Karpas-422 (cell line): ENCODE results near the gene MED27. TPM values are rescaled to one million over a fixed set of nuclear protein-coding genes. Genes with fewer than 3 reads are reported as not detected.

Experiments used
- DNase-seq: peaks from one replicate; pipeline ENCODE4 v3.0.0-alpha.2; 2015
- H2AFZ ChIP-seq: fragments of 200-600 bp; sonication (generic); 2 replicates; pipeline ENCODE4 v1.6.1; 2014; ENCODE audit warnings: antibody characterized with exemption, low read length, mixed read lengths
- H3K27ac ChIP-seq: fragments of 200-600 bp; sonication (generic); 2 replicates; pipeline ENCODE4 v1.5.1; 2014; ENCODE audit warnings: mild to moderate bottlenecking, low read length, moderate library complexity
- H3K27me3 ChIP-seq: fragments of 200-600 bp; sonication (generic); 2 replicates; pipeline ENCODE4 v1.6.1; 2014; ENCODE audit warnings: low read length, mixed read lengths
- H3K36me3 ChIP-seq: fragments of 200-600 bp; sonication (generic); 2 replicates; pipeline ENCODE4 v1.6.1; 2014; ENCODE audit warnings: low read length, mixed read lengths; ENCODE audit not compliant: insufficient read depth
- H3K4me1 ChIP-seq: fragments of 200-600 bp; sonication (generic); 2 replicates; pipeline ENCODE4 v1.6.1; 2014; ENCODE audit warnings: mild to moderate bottlenecking, low read length, mixed read lengths
- H3K4me2 ChIP-seq: fragments of 200-600 bp; sonication (generic); 2 replicates; pipeline ENCODE4 v1.6.1; 2014; ENCODE audit warnings: low read length, low read depth, mild to moderate bottlenecking; ENCODE audit not compliant: poor library complexity, severe bottlenecking
- H3K4me3 ChIP-seq: fragments of 200-600 bp; sonication (generic); 2 replicates; pipeline ENCODE4 v1.5.1; 2014; ENCODE audit warnings: mild to moderate bottlenecking, antibody characterized with exemption, low read length, mixed read lengths
- H3K79me2 ChIP-seq: fragments of 200-600 bp; sonication (generic); 2 replicates; pipeline ENCODE4 v1.6.1; 2014; ENCODE audit warnings: mild to moderate bottlenecking, low read length, mixed read lengths
- H3K9ac ChIP-seq: fragments of 200-600 bp; sonication (generic); 2 replicates; pipeline ENCODE4 v1.6.0; 2014; ENCODE audit warnings: low read length
- H3K9me2 ChIP-seq: fragments of 200-600 bp; sonication (generic), shearing (Covaris generic); replicated peaks from 2 replicates; pipeline ENCODE4 v1.6.0; 2014; ENCODE audit warnings: mild to moderate bottlenecking, low read length, moderate library complexity; ENCODE audit not compliant: insufficient read depth
- H3K9me3 ChIP-seq: fragments of 300-700, 200-600 bp; sonication (generic); 2 replicates; pipeline ENCODE4 v1.6.1; 2014; ENCODE audit warnings: low read length, mixed read lengths
- H4K20me1 ChIP-seq: fragments of 200-600 bp; sonication (generic); 2 replicates; pipeline ENCODE4 v1.6.1; 2014; ENCODE audit warnings: mild to moderate bottlenecking, antibody characterized with exemption, low read length, low read depth; ENCODE audit not compliant: insufficient read depth
- total RNA-seq: library from RNA; depleted of rRNA; stranded (reverse); fragments of >200 nt; shearing (Covaris generic); gene quantifications from 2 replicates; pipeline ENCODE4 v1.2.3, GENCODE V29; 2014; ENCODE audit warnings: low replicate concordance

The MED27 gene
- total RNA-seq, 1 experiment from 2014 or later = 19.8 TPM

GRCh38 chr9:131919216-131919615 lies 160.5 kb downstream of the MED27 start:
- no peak overlapping the region for H3K4me3 ChIP-seq
- no peaks in the 10 kb centered on the region for H3K79me2 ChIP-seq
- no peak overlapping the region for H2AFZ ChIP-seq
- no peaks in the 10 kb centered on the region for H3K9me2 ChIP-seq
- H3K36me3 ChIP-seq = no peaks in the 10 kb centered on the region
- peaks cover 24% of the 10 kb centered on the region; the same call in 1 of the 2 replicates for H4K20me1 ChIP-seq
- no peak for DNase-seq
- H3K9me3 ChIP-seq = no peaks in the 10 kb centered on the region
- no peaks in the 10 kb centered on the region for H3K4me1 ChIP-seq
- no peak overlapping the region for H3K9ac ChIP-seq
- H3K4me2 ChIP-seq = no peak overlapping the region
- no peak overlapping the region for H3K27ac ChIP-seq
- no peaks in the 10 kb centered on the region for H3K27me3 ChIP-seq

- no peak overlapping the region for H3K9ac ChIP-seq
- H3K4me1 ChIP-seq = no peaks in the 10 kb centered on the region
- no peak for DNase-seq
- no peaks in the 10 kb centered on the region for H3K36me3 ChIP-seq
- H2AFZ ChIP-seq = no peak overlapping the region
- H3K4me3 ChIP-seq = no peak overlapping the region
- no peak overlapping the region for H3K4me2 ChIP-seq
- H3K9me3 ChIP-seq = no peaks in the 10 kb centered on the region
- no peaks in the 10 kb centered on the region for H3K9me2 ChIP-seq
- no peak overlapping the region for H3K27ac ChIP-seq
- peaks cover 24% of the 10 kb centered on the region; the same call in 1 of the 2 replicates for H4K20me1 ChIP-seq
- H3K79me2 ChIP-seq = 0 out of 2 replicates have a peak, but pooled peaks cover 2% of the 10 kb centered on the region
- H3K27me3 ChIP-seq = no peaks in the 10 kb centered on the region
Observed at GRCh38 chr9:131918481-131918880, 161.2 kb downstream of the MED27 start.

- Histone ChIP-seq H3K27ac (no peak overlapping the region), H3K9ac (no peak overlapping the region), H3K9me3 (no peaks in the 10 kb centered on the region), H3K4me2 (no peak overlapping the region), H3K79me2 (0 out of 2 replicates have a peak, but pooled peaks cover 2% of the 10 kb centered on the region), H3K9me2 (no peaks in the 10 kb centered on the region), H2AFZ (no peak overlapping the region), H3K27me3 (no peaks in the 10 kb centered on the region), H3K4me1 (no peaks in the 10 kb centered on the region), H3K4me3 (no peak overlapping the region), H4K20me1 (peaks cover 24% of the 10 kb centered on the region; the same call in 1 of the 2 replicates), H3K36me3 (no peaks in the 10 kb centered on the region)
- DNase-seq = no peak
Observed at GRCh38 chr9:131917009-131917408, 162.7 kb downstream of the MED27 start.

GRCh38 chr9:131915181-131915580 lies 164.5 kb downstream of the MED27 start:
- Histone ChIP-seq H3K9ac (no peak overlapping the region), H3K36me3 (no peaks in the 10 kb centered on the region), H3K9me3 (no peaks in the 10 kb centered on the region), H3K4me1 (no peaks in the 10 kb centered on the region), H2AFZ (no peak overlapping the region), H4K20me1 (peaks cover 19% of the 10 kb centered on the region; the same call in 1 of the 2 replicates), H3K27ac (no peak overlapping the region), H3K79me2 (0 out of 2 replicates have a peak, but pooled peaks cover 2% of the 10 kb centered on the region), H3K27me3 (no peaks in the 10 kb centered on the region), H3K9me2 (no peaks in the 10 kb centered on the region), H3K4me3 (no peak overlapping the region), H3K4me2 (no peak overlapping the region)
- DNase-seq = no peak

- no peak overlapping the region for H2AFZ ChIP-seq
- no peak overlapping the region for H3K9ac ChIP-seq
- H3K4me1 ChIP-seq = no peaks in the 10 kb centered on the region
Observed at GRCh38 chr9:131912671-131913070, 167.0 kb downstream of the MED27 start.

GRCh38 chr9:131912069-131912468 lies 167.6 kb downstream of the MED27 start:
- no peak for DNase-seq
- peaks cover 3% of the 10 kb centered on the region; the same call in 1 of the 2 replicates for H4K20me1 ChIP-seq
- H3K4me2 ChIP-seq = no peak overlapping the region
- no peak overlapping the region for H3K27ac ChIP-seq
- no peaks in the 10 kb centered on the region for H3K4me1 ChIP-seq
- no peaks in the 10 kb centered on the region for H3K9me3 ChIP-seq
- no peak overlapping the region for H2AFZ ChIP-seq
- 0 out of 2 replicates have a peak, but pooled peaks cover 2% of the 10 kb centered on the region for H3K79me2 ChIP-seq
- no peaks in the 10 kb centered on the region for H3K9me2 ChIP-seq
- no peak overlapping the region for H3K4me3 ChIP-seq
- H3K27me3 ChIP-seq = no peaks in the 10 kb centered on the region
- H3K36me3 ChIP-seq = no peaks in the 10 kb centered on the region
- no peak overlapping the region for H3K9ac ChIP-seq

More at GRCh38 chr9:131912671-131913070, 167.0 kb downstream of the MED27 start:
- peaks cover 3% of the 10 kb centered on the region; the same call in 1 of the 2 replicates for H4K20me1 ChIP-seq
- H3K4me3 ChIP-seq = no peak overlapping the region
- H3K9me2 ChIP-seq = no peaks in the 10 kb centered on the region
- DNase-seq = no peak
- H3K27me3 ChIP-seq = no peaks in the 10 kb centered on the region
- no peaks in the 10 kb centered on the region for H3K36me3 ChIP-seq
- no peak overlapping the region for H3K27ac ChIP-seq
- H3K79me2 ChIP-seq = 0 out of 2 replicates have a peak, but pooled peaks cover 2% of the 10 kb centered on the region
- H3K4me2 ChIP-seq = no peak overlapping the region
- no peaks in the 10 kb centered on the region for H3K9me3 ChIP-seq

GRCh38 chr9:131910572-131910971 lies 169.1 kb downstream of the MED27 start:
- Histone ChIP-seq H3K4me1 (no peaks in the 10 kb centered on the region), H3K79me2 (0 out of 2 replicates have a peak, but pooled peaks cover 2% of the 10 kb centered on the region), H3K9me2 (no peaks in the 10 kb centered on the region), H3K9me3 (no peaks in the 10 kb centered on the region), H2AFZ (no peak overlapping the region), H3K36me3 (no peaks in the 10 kb centered on the region), H4K20me1 (no peaks in the 10 kb centered on the region), H3K4me2 (no peak overlapping the region), H3K27me3 (no peaks in the 10 kb centered on the region), H3K27ac (no peak overlapping the region), H3K4me3 (no peak overlapping the region), H3K9ac (no peak overlapping the region)
- no peak for DNase-seq

- H3K9me3 ChIP-seq = no peaks in the 10 kb centered on the region
- no peak overlapping the region for H3K4me3 ChIP-seq
- no peaks in the 10 kb centered on the region for H3K27me3 ChIP-seq
- no peaks in the 10 kb centered on the region for H3K79me2 ChIP-seq
- no peaks in the 10 kb centered on the region for H3K9me2 ChIP-seq
- no peak overlapping the region for H3K4me2 ChIP-seq
- no peak overlapping the region for H2AFZ ChIP-seq
- H3K27ac ChIP-seq = no peak overlapping the region
- no peak overlapping the region for H3K9ac ChIP-seq
- no peaks in the 10 kb centered on the region for H3K4me1 ChIP-seq
- H4K20me1 ChIP-seq = no peaks in the 10 kb centered on the region
- H3K36me3 ChIP-seq = no peaks in the 10 kb centered on the region
- DNase-seq = no peak
Observed at GRCh38 chr9:131905144-131905543, 174.5 kb downstream of the MED27 start.
